HCT116 (cell line): ENCODE results near the gene CES4A. TPM values are rescaled to one million over a fixed set of nuclear protein-coding genes. Genes with fewer than 3 reads are reported as not detected.

Experiments
- ATAC-seq: fragments of 200-7000 bp; cut with Tn5 transposase; 2 replicates; pipeline ENCODE4 v1.9.1; 2020; ENCODE audit warnings: mild to moderate bottlenecking, moderate library complexity
- BruUV-seq: library from RNA; stranded (reverse); fragments of 400-500 nt; replicated peaks from 2 replicates; lab custom pipeline; 2021; lab: Mats Ljungman, UMichigan
- CTCF ChIA-PET: fragments of 300-600 bp; sonication (Branson Sonifier 250); formaldehyde crosslinking; loops from one replicate; lab custom pipeline; 2021; ENCODE audit warnings: antibody characterized with exemption; lab: Charles Lee
- POLR2A ChIA-PET: fragments of 300-600, 350-600 bp; sonication (Branson Sonifier 250); formaldehyde crosslinking; loops from one replicate; lab custom pipeline; 2021; ENCODE audit warnings: antibody characterized with exemption; lab: Charles Lee
- RAD21 ChIA-PET, 2 experiments: fragments of 300-600 bp; sonication (Branson Sonifier 250); formaldehyde crosslinking; loops; one replicate each; lab custom pipeline; 2023; ENCODE audit warnings: low total read pairs in 2 of 2; ENCODE audit not compliant: uncharacterized antibody in 2 of 2, unreplicated experiment in 2 of 2, low non-redundant PET in 1 of 2; lab: Charles Lee
- DNase-seq: peaks from one replicate; pipeline ENCODE4 v3.0.0-alpha.2; 2010; ENCODE audit warnings: low read depth, low spot score
- H2AFZ ChIP-seq: fragments of 200-600 bp; shearing (Covaris generic), sonication (generic); 2 replicates; pipeline ENCODE4 v1.6.1; 2017; ENCODE audit warnings: low read depth, mixed run types, mixed read lengths, antibody characterized with exemption, low read length; ENCODE audit not compliant: poor library complexity, severe bottlenecking
- H3K27ac ChIP-seq: 2 replicates; pipeline ENCODE4 v1.5.1; 2012; ENCODE audit warnings: low read depth, low read length
- H3K27me3 ChIP-seq: fragments of 200-600 bp; sonication (generic); 2 replicates; pipeline ENCODE4 v1.6.1; 2016; ENCODE audit warnings: mixed run types, low read length, mixed read lengths; ENCODE audit not compliant: insufficient read depth
- H3K36me3 ChIP-seq, 2 experiments: fragments of 200-500 bp in 1 of 2; fragments of 200-600 bp in 1 of 2; sonication (Bioruptor generic) in 1 of 2; sonication (generic) in 1 of 2; 2 replicates each; pipeline versions ENCODE4 v1.5.1 to v1.6.1; 2014 to 2016; ENCODE audit warnings: low read length in 2 of 2, inconsistent platforms in 1 of 2, mixed read lengths in 1 of 2, mixed run types in 1 of 2; ENCODE audit not compliant: insufficient read depth in 2 of 2, control insufficient read depth in 1 of 2
- H3K4me1 ChIP-seq, 2 experiments: fragments of 200-600 bp in 1 of 2; sonication (generic) in 1 of 2; 2 replicates each; pipeline versions ENCODE4 v1.5.1 to v1.6.1; 2012 to 2017; ENCODE audit warnings: low read length in 2 of 2, inconsistent platforms in 1 of 2, mild to moderate bottlenecking in 1 of 2, mixed read lengths in 1 of 2, mixed run types in 1 of 2, moderate library complexity in 1 of 2; ENCODE audit not compliant: insufficient read depth in 2 of 2, control insufficient read depth in 1 of 2
- H3K4me2 ChIP-seq: fragments of 200-600 bp; sonication (generic); 2 replicates; pipeline ENCODE4 v1.6.1; 2017; ENCODE audit warnings: mixed run types, low read length, mixed read lengths
- H3K4me3 ChIP-seq, 2 experiments: fragments of 200-600 bp in 1 of 2; sonication (generic) in 1 of 2; replicated peaks in 1 of 2; 2 replicates each; pipeline ENCODE4 v1.5.1; 2011 to 2016; ENCODE audit warnings: low read length in 2 of 2, control low read depth in 1 of 2, low read depth in 1 of 2, mild to moderate bottlenecking in 1 of 2, mixed read lengths in 1 of 2, mixed run types in 1 of 2
- H3K79me2 ChIP-seq: fragments of 200-600 bp; sonication (generic); 2 replicates; pipeline ENCODE4 v1.6.1; 2017; ENCODE audit warnings: mild to moderate bottlenecking, mixed run types, low read length, moderate library complexity, mixed read lengths; ENCODE audit not compliant: insufficient read depth
- H3K9ac ChIP-seq: fragments of 200-600 bp; sonication (generic); 2 replicates; pipeline ENCODE4 v1.6.1; 2016; ENCODE audit warnings: low read length, mixed read lengths
- H3K9me2 ChIP-seq: fragments of 200-600 bp; sonication (generic), shearing (Covaris generic); 2 replicates; pipeline ENCODE4 v1.6.1; 2017; ENCODE audit warnings: mixed run types, mild to moderate bottlenecking, moderate library complexity; ENCODE audit not compliant: insufficient read depth
- H3K9me3 ChIP-seq, 2 experiments: fragments of 200-500 bp in 1 of 2; fragments of 200-600 bp in 1 of 2; sonication (Bioruptor generic) in 1 of 2; sonication (generic) in 1 of 2; 2 replicates each; pipeline ENCODE4 v1.6.1; 2014 to 2017; ENCODE audit warnings: low read length in 2 of 2, mixed read lengths in 2 of 2, inconsistent platforms in 1 of 2, low read depth in 1 of 2, mild to moderate bottlenecking in 1 of 2, mixed run types in 1 of 2, moderate library complexity in 1 of 2; ENCODE audit not compliant: control insufficient read depth in 1 of 2, insufficient read depth in 1 of 2
- H4K20me1 ChIP-seq: fragments of 200-600 bp; sonication (generic), shearing (Covaris generic); 2 replicates; pipeline ENCODE4 v1.6.1; 2017; ENCODE audit warnings: mixed run types, mild to moderate bottlenecking, moderate library complexity; ENCODE audit not compliant: insufficient read depth
- CBX3 ChIP-seq: IDR thresholded peaks from 2 replicates; pipeline ENCODE4 v1.6.1; 2012; ENCODE audit warnings: low read depth
- CTCF ChIP-seq, 3 experiments: fragments of 200-600 bp in 1 of 3; sonication (generic) in 1 of 3; IDR thresholded peaks in 2 of 3; conservative IDR thresholded peaks in 1 of 3; 2 replicates each; pipeline ENCODE4 v1.5.1; 2012 to 2017; ENCODE audit warnings: low read depth in 2 of 3, low read length in 2 of 3, antibody characterized with exemption in 1 of 3, borderline replicate concordance in 1 of 3, control low read depth in 1 of 3, mild to moderate bottlenecking in 1 of 3, mixed read lengths in 1 of 3, mixed run types in 1 of 3, moderate library complexity in 1 of 3; ENCODE audit not compliant: insufficient read depth in 1 of 3
- POLR2AphosphoS5 ChIP-seq: IDR thresholded peaks from 2 replicates; pipeline ENCODE4 v1.6.1; 2011; ENCODE audit warnings: mild to moderate bottlenecking, low read depth, low read length, moderate library complexity
- REST ChIP-seq: IDR thresholded peaks from 2 replicates; pipeline ENCODE4 v1.6.1; 2012; ENCODE audit warnings: low read depth
- SIN3A ChIP-seq: IDR thresholded peaks from 2 replicates; pipeline ENCODE4 v1.6.1; 2012; ENCODE audit warnings: low read depth
- TCF7L2 ChIP-seq: IDR thresholded peaks from 2 replicates; pipeline ENCODE4 v1.7.0; 2011; ENCODE audit warnings: borderline replicate concordance, inconsistent platforms; ENCODE audit not compliant: insufficient read depth, insufficient read length; ENCODE audit errors: extremely low read depth
- YY1 ChIP-seq: IDR thresholded peaks from 2 replicates; pipeline ENCODE4 v1.6.1; 2011; ENCODE audit warnings: low read length, low read depth, moderate library complexity, mild to moderate bottlenecking; ENCODE audit not compliant: insufficient replicate concordance; ENCODE audit errors: extremely low read depth
- intact Hi-C: fragments of 100-400 bp; cut with micrococcal nuclease; formaldehyde crosslinking; loops from 2 replicates; pipeline ENCODE4 v1.10.0; 2022
- total RNA-seq: library from RNA; stranded (reverse); gene quantifications from one replicate; pipeline ENCODE4 v1.2.1, GENCODE V29; 2021; ENCODE audit not compliant: unreplicated experiment

CES4A gene
- total RNA-seq, 1 experiment from 2014 or later, result not detected

GRCh38 chr16:67009158-67009557 is 20.8 kb downstream of the CES4A start:
- intact Hi-C loops, result no loop called here
- no peaks in the 10 kb centered on the region for H4K20me1 ChIP-seq
- ChIA-PET RAD21 (no interaction called here), POLR2A (interaction anchor here (0.6 kb wide), 1 partner anchor 12 kb away, joined by 3 read pairs; no protein-coding TSS in a partner anchor), CTCF (interaction anchor here (0.5 to 1.3 kb wide), 2 partner anchors 9 to 32 kb away, joined by 3 to 6 read pairs; no protein-coding TSS in a partner anchor)
- TF ChIP-seq POLR2AphosphoS5 (no peak), SIN3A (no peak), REST (no peak), TCF7L2 (no peak), YY1 (no peak), CTCF (IDR thresholded peaks at IDR 0.05 in 2 of 3, conservative IDR thresholded peaks at IDR 0.05 in 1 of 3; ENCODE audit: borderline replicate concordance in 1 of 3, insufficient read depth in 1 of 3, low read depth in 2 of 3, low read length in 2 of 3) (no peak), CBX3 (no peak)
- no peaks in the 10 kb centered on the region for H3K79me2 ChIP-seq
- peaks cover 17 to 22% of the 10 kb centered on the region in 2 experiments for H3K4me1 ChIP-seq
- no peaks in the 10 kb centered on the region for H3K9me3 ChIP-seq
- H3K27me3 ChIP-seq, result no peaks in the 10 kb centered on the region
- H3K9ac ChIP-seq, result no peak overlapping the region
- no peaks in the 10 kb centered on the region for H3K9me2 ChIP-seq
- ATAC-seq (no peak), DNase-seq (no peak)
- no TSS peak for BruUV-seq
- H3K36me3 ChIP-seq, result no peaks in the 10 kb centered on the region
- no peak overlapping the region for H3K4me2 ChIP-seq
- no peak overlapping the region for H3K4me3 ChIP-seq
- H3K27ac ChIP-seq, result no peak overlapping the region
- no peak overlapping the region for H2AFZ ChIP-seq
